ENCODE measurements around the gene TNF. TPM values are rescaled to one million over a fixed set of nuclear protein-coding genes. Genes with fewer than 3 reads are reported as not detected.

TNF gene
- not detected in 2 replicates for total RNA-seq

- DNase-seq (ENCODE audit: low read depth in 2 of 2), result no peak
These were observed at the start of gene TNF for GRCh38 chr6:31575335-31575901. TNF (plus strand) TSS chr6:31575565; CDS start chr6:31575742, 177 bp downstream.

GRCh38 chr6:31525932-31526591 is 49.3 kb upstream of the TNF start:
- peak; percentile 26 to 89 for DNase-seq (ENCODE audit: low read depth in 2 of 2)

GRCh38 chr6:31528307-31528777 is 47.0 kb upstream of the TNF start:
- no peak for DNase-seq (ENCODE audit: low read depth in 2 of 2)

- DNase-seq (ENCODE audit: low read depth in 2 of 2), result no peak
These were observed 46.5 kb upstream of the TNF start, which contains the start of gene MCCD1 for GRCh38 chr6:31528821-31529328. MCCD1 (plus strand) TSS chr6:31528962; CDS start chr6:31529015, 53 bp downstream.

GRCh38 chr6:31529329-31530150 is 45.8 kb upstream of the TNF start:
- no peak for DNase-seq (ENCODE audit: low read depth in 2 of 2)

GRCh38 chr6:31530659-31531058 is 44.7 kb upstream of the TNF start:
- DNase-seq (ENCODE audit: low read depth in 2 of 2), result no peak

GRCh38 chr6:31531162-31531561 is 44.2 kb upstream of the TNF start:
- no peak for DNase-seq (ENCODE audit: low read depth in 2 of 2)

GRCh38 chr6:31531771-31532643 is 43.4 kb upstream of the TNF start:
- DNase-seq (ENCODE audit: low read depth in 2 of 2), result no peak

- DNase-seq (ENCODE audit: low read depth in 2 of 2), result no peak
These were observed 42.5 kb upstream of the TNF start for GRCh38 chr6:31532644-31533454.

GRCh38 chr6:31533455-31533841 is 41.9 kb upstream of the TNF start:
- no peak for DNase-seq (ENCODE audit: low read depth in 2 of 2)

GRCh38 chr6:31534011-31534410 is 41.4 kb upstream of the TNF start:
- DNase-seq (ENCODE audit: low read depth in 2 of 2), result no peak

- DNase-seq (ENCODE audit: low read depth in 2 of 2), result no peak
These were observed 40.8 kb upstream of the TNF start for GRCh38 chr6:31534521-31535040.

- no peak for DNase-seq (ENCODE audit: low read depth in 2 of 2)
These were observed 39.6 kb upstream of the TNF start for GRCh38 chr6:31535538-31536324.

- no peak for DNase-seq (ENCODE audit: low read depth in 2 of 2)
These were observed 36.5 kb upstream of the TNF start for GRCh38 chr6:31538805-31539400.

GRCh38 chr6:31540640-31541039 is 34.7 kb upstream of the TNF start:
- no peak for DNase-seq (ENCODE audit: low read depth in 2 of 2)

- DNase-seq (ENCODE audit: low read depth in 2 of 2), result peak; percentile 45 to 73
These were observed 34.2 kb upstream of the TNF start for GRCh38 chr6:31541059-31541657.

GRCh38 chr6:31541658-31542521 is 33.5 kb upstream of the TNF start, which contains the start of gene DDX39B:
DDX39B (minus strand) TSS chr6:31542003; CDS start chr6:31540532, 1,471 bp downstream.
- peak; percentile 97 to 99 for DNase-seq (ENCODE audit: low read depth in 2 of 2)
